ENCODE measurements around the gene IRAK1BP1. TPM values are rescaled to one million over a fixed set of nuclear protein-coding genes. Genes with fewer than 3 reads are reported as not detected.

Gene IRAK1BP1
- total RNA-seq, 1 donor from 2014 or later: 3.4 TPM

GRCh38 chr6:78867020-78867369, 356 bp upstream of the IRAK1BP1 start:
- peak overlapping the region; percentile 99 for H3K4me3 Mint-ChIP-seq (ENCODE audit: unreplicated experiment)
- peak overlapping the region; percentile 82 for H3K9ac ChIP-seq (ENCODE audit: low read length)
- H3K27ac Mint-ChIP-seq (ENCODE audit: unreplicated experiment): peak overlapping the region; percentile 91
- H2AFZ ChIP-seq (ENCODE audit: low read depth, low read length): peak overlapping the region; percentile 99
- no peak for FAIRE-seq
- peak overlapping the region; percentile 92 for H3K4me2 ChIP-seq (ENCODE audit: low read length)
- no peaks in the 10 kb centered on the region for H3K4me1 Mint-ChIP-seq (ENCODE audit: low read depth, unreplicated experiment)
- no peaks in the 10 kb centered on the region for H3K27me3 ChIP-seq (ENCODE audit: insufficient read depth, low read length)
- H3K79me2 ChIP-seq (ENCODE audit: insufficient read depth, low read length): no peaks in the 10 kb centered on the region
- peak overlapping the region; percentile 92 for H3K4me3 ChIP-seq (ENCODE audit: insufficient read depth, low read depth, low read length)
- H3K27me3 Mint-ChIP-seq (ENCODE audit: low read depth, unreplicated experiment): no peaks in the 10 kb centered on the region
- H4K20me1 ChIP-seq (ENCODE audit: insufficient read depth, low read length): no peaks in the 10 kb centered on the region
- no peaks in the 10 kb centered on the region for H3K9me3 ChIP-seq (ENCODE audit: insufficient read depth, low read depth, low read length)
- H3K9me3 Mint-ChIP-seq (ENCODE audit: unreplicated experiment): no peaks in the 10 kb centered on the region
- no peaks in the 10 kb centered on the region for H3K36me3 ChIP-seq (ENCODE audit: insufficient read depth, low read length)
- H3K27ac ChIP-seq (ENCODE audit: low read depth, low read length): peak overlapping the region; percentile 43
- DNase-seq (ENCODE audit: low read depth): no peak
- H3K4me1 ChIP-seq (ENCODE audit: insufficient read depth, low read length): no peaks in the 10 kb centered on the region
- H3K36me3 Mint-ChIP-seq (ENCODE audit: low read depth, unreplicated experiment): no peaks in the 10 kb centered on the region
- no peak for TF ChIP-seq CTCF (IDR thresholded peaks at IDR 0.05; ENCODE audit: insufficient read depth, low read depth, low read length)
- TF ChIP-seq EZH2 (IDR thresholded peaks at IDR 0.05; ENCODE audit: insufficient read depth, low read length): no peak

- no peaks in the 10 kb centered on the region for H4K20me1 ChIP-seq (ENCODE audit: insufficient read depth, low read length)
- no peaks in the 10 kb centered on the region for H3K27me3 ChIP-seq (ENCODE audit: insufficient read depth, low read length)
- peak overlapping the region; percentile 92 for H3K4me2 ChIP-seq (ENCODE audit: low read length)
- no peaks in the 10 kb centered on the region for H3K4me1 Mint-ChIP-seq (ENCODE audit: low read depth, unreplicated experiment)
- no peaks in the 10 kb centered on the region for H3K4me1 ChIP-seq (ENCODE audit: insufficient read depth, low read length)
- H3K9me3 ChIP-seq (ENCODE audit: insufficient read depth, low read depth, low read length): no peaks in the 10 kb centered on the region
- H3K9me3 Mint-ChIP-seq (ENCODE audit: unreplicated experiment): no peaks in the 10 kb centered on the region
- H3K9ac ChIP-seq (ENCODE audit: low read length): peak overlapping the region; percentile 82
- H2AFZ ChIP-seq (ENCODE audit: low read depth, low read length): peak overlapping the region; percentile 99
- no peaks in the 10 kb centered on the region for H3K79me2 ChIP-seq (ENCODE audit: insufficient read depth, low read length)
- H3K36me3 ChIP-seq (ENCODE audit: insufficient read depth, low read length): no peaks in the 10 kb centered on the region
- TF ChIP-seq CTCF (IDR thresholded peaks at IDR 0.05; ENCODE audit: insufficient read depth, low read depth, low read length) (peak; percentile 1), EZH2 (IDR thresholded peaks at IDR 0.05; ENCODE audit: insufficient read depth, low read length) (no peak)
- DNase-seq (ENCODE audit: low read depth) (no peak), FAIRE-seq (no peak)
- H3K27me3 Mint-ChIP-seq (ENCODE audit: low read depth, unreplicated experiment): no peaks in the 10 kb centered on the region
- peak overlapping the region; percentile 99 for H3K4me3 Mint-ChIP-seq (ENCODE audit: unreplicated experiment)
- H3K27ac Mint-ChIP-seq (ENCODE audit: unreplicated experiment): peak overlapping the region; percentile 20
- H3K27ac ChIP-seq (ENCODE audit: low read depth, low read length): no peak overlapping the region
- no peaks in the 10 kb centered on the region for H3K36me3 Mint-ChIP-seq (ENCODE audit: low read depth, unreplicated experiment)
- H3K4me3 ChIP-seq (ENCODE audit: insufficient read depth, low read depth, low read length): peak overlapping the region; percentile 92
Measured at GRCh38 chr6:78868116-78868515, 765 bp downstream of the IRAK1BP1 start.

DNA sequence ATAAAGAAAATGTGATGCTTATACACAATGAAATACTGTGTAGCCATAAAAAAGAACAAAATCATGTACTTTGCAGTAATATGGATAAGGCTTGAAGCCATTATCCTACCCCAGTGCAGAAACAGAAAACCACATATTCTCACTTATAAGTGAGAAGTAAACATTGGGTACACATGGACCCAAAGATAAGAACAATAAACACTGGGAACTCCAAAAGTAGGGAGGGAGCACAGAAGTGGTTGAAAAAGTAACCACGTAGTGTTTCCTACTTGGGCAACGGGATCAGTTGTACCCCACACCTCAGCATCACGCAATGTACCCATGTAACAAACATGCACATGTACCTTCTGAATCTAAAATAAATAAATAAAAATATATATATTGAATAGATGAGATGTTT, 8.2 kb downstream of the IRAK1BP1 start:
- Histone ChIP-seq H3K27ac (ENCODE audit: low read depth, low read length) (no peak overlapping the region), H4K20me1 (ENCODE audit: insufficient read depth, low read length) (no peaks in the 10 kb centered on the region), H3K27me3 (ENCODE audit: insufficient read depth, low read length) (no peaks in the 10 kb centered on the region), H3K4me3 (ENCODE audit: insufficient read depth, low read depth, low read length) (no peak overlapping the region), H3K9me3 (ENCODE audit: insufficient read depth, low read depth, low read length) (no peaks in the 10 kb centered on the region), H2AFZ (ENCODE audit: low read depth, low read length) (no peak overlapping the region), H3K4me2 (ENCODE audit: low read length) (no peak overlapping the region), H3K79me2 (ENCODE audit: insufficient read depth, low read length) (no peaks in the 10 kb centered on the region), H3K9ac (ENCODE audit: low read length) (no peak overlapping the region), H3K36me3 (ENCODE audit: insufficient read depth, low read length) (no peaks in the 10 kb centered on the region), H3K4me1 (ENCODE audit: insufficient read depth, low read length) (no peaks in the 10 kb centered on the region)
- H3K27me3 Mint-ChIP-seq (ENCODE audit: low read depth, unreplicated experiment): no peaks in the 10 kb centered on the region
- DNase-seq (ENCODE audit: low read depth) (no peak), FAIRE-seq (no peak)
- no peak overlapping the region for H3K4me3 Mint-ChIP-seq (ENCODE audit: unreplicated experiment)
- no peaks in the 10 kb centered on the region for H3K4me1 Mint-ChIP-seq (ENCODE audit: low read depth, unreplicated experiment)
- TF ChIP-seq CTCF (IDR thresholded peaks at IDR 0.05; ENCODE audit: insufficient read depth, low read depth, low read length) (no peak), EZH2 (IDR thresholded peaks at IDR 0.05; ENCODE audit: insufficient read depth, low read length) (no peak)
- H3K36me3 Mint-ChIP-seq (ENCODE audit: low read depth, unreplicated experiment): peaks cover 6% of the 10 kb centered on the region
- peaks cover 6% of the 10 kb centered on the region for H3K9me3 Mint-ChIP-seq (ENCODE audit: unreplicated experiment)
- H3K27ac Mint-ChIP-seq (ENCODE audit: unreplicated experiment): no peak overlapping the region

Data from astrocyte (in vitro differentiated cells and primary cell).